Stimulated activated effector memory CD8-positive, alpha-beta T cell treated with anti-CD3 and anti-CD28 coated beads, Interleukin-12 subunit alpha, Interleukin-12 subunit beta, amount 100 ng/mL, for 72 hours (primary cell): Measurements from ENCODE around the gene TCEA2.

Source experiments
- ATAC-seq: fragments of 150-1000 bp; cut with Tn5 transposase; 2 replicates; pipeline ENCODE4 v1.10.0; 2021
- DNase-seq, 2 donors: peaks; one replicate each; pipeline ENCODE4 v3.0.0; 2021 to 2022; ENCODE audit warnings: low spot score in 2 of 2
- H3K27ac Mint-ChIP-seq: one replicate; pipeline ENCODE4 v1.8.0; 2022; ENCODE audit warnings: mild to moderate bottlenecking, mixed read lengths
- H3K36me3 Mint-ChIP-seq: one replicate; pipeline ENCODE4 v1.8.0; 2022; ENCODE audit warnings: mild to moderate bottlenecking, mixed read lengths
- H3K4me1 Mint-ChIP-seq: one replicate; pipeline ENCODE4 v1.8.0; 2022; ENCODE audit warnings: mixed read lengths
- H3K4me3 Mint-ChIP-seq: one replicate; pipeline ENCODE4 v1.8.0; 2022; ENCODE audit warnings: mild to moderate bottlenecking, mixed read lengths
- H3K9me3 Mint-ChIP-seq: one replicate; pipeline ENCODE4 v1.8.0; 2022; ENCODE audit warnings: mixed read lengths

Gene TCEA2

DNA sequence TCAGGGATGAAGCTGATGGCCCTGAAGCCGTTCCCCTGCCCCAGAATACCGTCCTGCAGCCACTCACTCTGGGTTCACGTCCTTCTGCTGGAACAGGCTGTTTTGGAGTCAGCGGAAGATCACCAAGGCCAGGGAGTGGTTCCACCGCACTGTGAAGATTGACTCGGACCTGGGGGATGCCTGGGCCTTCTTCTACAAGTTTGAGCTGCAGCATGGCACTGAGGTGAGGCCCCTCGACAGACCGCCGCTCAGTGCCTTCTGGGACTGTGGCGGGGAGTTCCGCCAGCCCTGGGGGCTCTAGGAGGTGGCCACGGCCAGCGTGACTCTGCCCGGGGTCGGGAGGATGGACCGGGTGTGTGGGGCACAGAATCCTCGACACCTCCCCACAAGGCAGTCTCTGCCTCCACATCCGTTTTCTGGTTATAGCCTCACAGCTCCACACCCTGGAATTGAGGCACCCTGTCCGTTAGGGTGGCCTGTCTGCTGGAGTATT is 31.1 kb upstream of the TCEA2 start:
- Mint-ChIP-seq H3K36me3 (peaks cover 81% of the 10 kb centered on the region), H3K4me3 (no peak overlapping the region)

DNA sequence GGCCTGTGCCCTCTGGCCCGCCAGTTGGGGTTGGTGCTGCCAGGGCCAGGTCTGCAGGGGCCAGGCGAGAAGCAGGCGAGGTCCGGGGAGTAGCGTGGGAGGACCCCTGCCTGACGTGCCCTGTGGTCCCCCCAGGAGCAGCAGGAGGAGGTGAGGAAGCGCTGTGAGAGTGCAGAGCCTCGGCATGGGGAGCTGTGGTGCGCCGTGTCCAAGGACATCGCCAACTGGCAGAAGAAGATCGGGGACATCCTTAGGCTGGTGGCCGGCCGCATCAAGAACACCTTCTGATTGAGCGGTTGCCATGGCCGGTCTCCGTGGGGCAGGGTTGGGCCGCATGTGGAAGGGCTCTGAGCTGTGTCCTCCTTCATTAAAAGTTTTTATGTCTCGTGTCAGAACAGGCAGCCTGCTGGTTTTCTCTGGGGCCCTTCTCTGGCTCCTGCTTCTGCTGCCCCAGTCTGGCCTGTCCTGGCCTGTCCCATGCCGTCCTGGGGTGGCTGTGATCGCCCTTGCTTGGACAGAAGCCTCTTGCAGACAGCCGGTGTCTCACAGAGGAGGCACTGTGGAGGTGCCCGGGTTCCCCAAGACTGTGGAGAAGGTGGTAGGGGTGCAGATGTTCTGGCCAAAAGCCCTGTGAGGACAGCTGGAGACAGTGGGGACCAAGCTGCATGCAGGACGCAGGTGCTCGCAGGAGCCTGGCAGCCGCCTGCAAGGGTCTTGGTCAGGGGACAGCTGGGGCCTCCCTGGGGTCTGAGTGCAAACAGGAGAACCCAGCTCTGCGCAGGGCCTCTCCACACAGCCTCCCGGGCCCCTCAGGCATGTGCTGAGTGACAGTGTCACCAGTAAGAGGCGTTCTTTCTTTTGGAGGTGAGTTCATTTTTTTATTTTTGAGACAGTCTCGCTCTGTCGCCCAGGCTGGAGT is 30.0 kb upstream of the TCEA2 start:
- Mint-ChIP-seq H3K4me1 (peaks cover 48% of the 10 kb centered on the region), H3K36me3 (peaks cover 75% of the 10 kb centered on the region), H3K4me3 (no peak overlapping the region), H3K27ac (peak overlapping the region; percentile 94), H3K9me3 (no peaks in the 10 kb centered on the region)
- DNase-seq (no peak), ATAC-seq (no peak)

More for the DNA sequence above, 31.1 kb upstream of the TCEA2 start:
- no peak overlapping the region for H3K27ac Mint-ChIP-seq
- no peaks in the 10 kb centered on the region for H3K9me3 Mint-ChIP-seq
- ATAC-seq (no peak), DNase-seq (no peak)
- peaks cover 39% of the 10 kb centered on the region for H3K4me1 Mint-ChIP-seq

GRCh38 chr20:64033981-64034493 is 29.0 kb upstream of the TCEA2 start:
- Mint-ChIP-seq H3K9me3 (no peaks in the 10 kb centered on the region), H3K4me1 (peaks cover 48% of the 10 kb centered on the region), H3K36me3 (peaks cover 64% of the 10 kb centered on the region), H3K27ac (peak overlapping the region; percentile 94), H3K4me3 (peak overlapping the region; percentile 67)
- no peak for ATAC-seq
- DNase-seq = no peak

DNA sequence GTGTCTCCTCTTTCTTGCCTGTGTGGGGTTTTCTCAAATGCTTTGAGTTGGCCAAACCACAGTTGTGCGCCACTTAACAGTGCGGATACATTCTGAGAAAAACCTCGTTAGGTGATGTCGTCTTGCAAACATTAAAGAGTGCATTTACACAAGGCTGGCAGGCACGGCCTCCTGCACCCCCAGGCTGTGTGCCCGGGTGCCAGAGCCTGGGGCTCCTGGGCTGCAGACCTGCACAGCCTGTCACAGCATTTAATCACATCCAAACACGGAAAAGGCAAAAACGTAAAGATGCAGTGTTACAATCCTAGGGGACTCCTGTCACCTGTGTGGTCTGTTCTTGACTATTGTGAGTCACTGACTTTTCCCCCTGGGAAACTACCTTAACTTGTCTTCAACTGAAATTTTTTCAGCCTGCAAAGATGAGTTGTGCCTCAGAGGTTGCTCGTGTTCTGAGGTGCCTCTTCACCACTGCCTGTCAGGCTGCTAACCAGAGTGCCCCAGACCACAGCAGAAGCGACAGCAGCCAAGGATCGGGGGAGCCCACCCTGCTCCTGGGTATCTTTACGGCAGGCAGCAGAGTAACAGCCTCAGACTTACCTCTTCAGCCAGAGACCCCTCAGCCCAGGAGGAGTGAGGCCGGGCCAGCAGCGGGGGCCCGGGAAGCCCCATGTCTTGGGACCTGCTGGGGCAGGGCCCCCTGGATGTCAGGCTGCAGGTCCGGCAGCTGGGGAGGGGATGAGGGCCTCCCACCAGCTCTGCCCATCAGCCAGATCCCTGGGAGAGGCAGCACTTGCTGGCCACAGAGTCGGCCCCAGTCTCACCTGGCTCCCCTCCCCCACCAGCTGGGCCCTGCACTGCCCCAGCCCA is 27.7 kb upstream of the TCEA2 start:
- Mint-ChIP-seq H3K36me3 (peaks cover 52% of the 10 kb centered on the region), H3K4me3 (peak overlapping the region; percentile 67), H3K27ac (peak overlapping the region; percentile 94), H3K4me1 (peaks cover 48% of the 10 kb centered on the region), H3K9me3 (no peaks in the 10 kb centered on the region)
- peak; percentile 73 for ATAC-seq
- DNase-seq = peak in 1 of 2 donors; percentile 85

GRCh38 chr20:64035933-64036345 is 27.1 kb upstream of the TCEA2 start, which contains the start of gene C20orf204:
TSS of gene C20orf204 (plus strand) at chr20:64036182. CDS start at chr20:64036324, 142 bp downstream.
- peaks cover 48% of the 10 kb centered on the region for H3K4me1 Mint-ChIP-seq
- peak within 1 kb of the TSS; percentile 94 for H3K27ac Mint-ChIP-seq
- no peaks in the 10 kb centered on the region for H3K9me3 Mint-ChIP-seq
- peak within 1 kb of the TSS; percentile 67 for H3K4me3 Mint-ChIP-seq
- peaks cover 45% of the 10 kb centered on the region for H3K36me3 Mint-ChIP-seq
- ATAC-seq = no peak
- no peak for DNase-seq

GRCh38 chr20:64036346-64037198 is 26.4 kb upstream of the TCEA2 start:
- no peaks in the 10 kb centered on the region for H3K9me3 Mint-ChIP-seq
- ATAC-seq (no peak), DNase-seq (no peak)
- H3K27ac Mint-ChIP-seq = peak overlapping the region; percentile 94
- peaks cover 48% of the 10 kb centered on the region for H3K4me1 Mint-ChIP-seq
- H3K36me3 Mint-ChIP-seq = peaks cover 39% of the 10 kb centered on the region
- peak overlapping the region; percentile 67 for H3K4me3 Mint-ChIP-seq

DNA sequence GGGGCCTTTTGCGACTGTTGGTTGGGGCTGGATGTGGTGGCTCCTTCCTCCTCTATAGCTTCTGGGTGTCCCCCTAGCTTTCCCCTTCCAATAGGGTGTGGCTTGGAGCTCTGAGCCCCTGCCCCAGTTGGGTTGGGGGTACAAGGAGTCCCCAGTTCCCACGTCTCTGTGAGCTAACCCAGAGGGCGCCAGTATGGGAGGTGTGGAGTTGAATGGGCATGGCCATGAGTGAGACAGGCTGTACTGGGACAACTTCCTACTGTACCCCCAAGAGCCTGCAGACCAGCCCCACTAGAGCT is 25.9 kb upstream of the TCEA2 start:
- peaks cover 48% of the 10 kb centered on the region for H3K4me1 Mint-ChIP-seq
- DNase-seq = no peak
- peak overlapping the region; percentile 67 for H3K4me3 Mint-ChIP-seq
- peak overlapping the region; percentile 94 for H3K27ac Mint-ChIP-seq
- H3K9me3 Mint-ChIP-seq = no peaks in the 10 kb centered on the region
- ATAC-seq = no peak
- H3K36me3 Mint-ChIP-seq = peaks cover 33% of the 10 kb centered on the region

GRCh38 chr20:64037498-64038213 is 25.3 kb upstream of the TCEA2 start:
- Mint-ChIP-seq H3K4me1 (peaks cover 44% of the 10 kb centered on the region), H3K27ac (peak overlapping the region; percentile 94), H3K4me3 (peak overlapping the region; percentile 67), H3K9me3 (no peaks in the 10 kb centered on the region), H3K36me3 (peaks cover 28% of the 10 kb centered on the region)
- ATAC-seq = no peak
- no peak for DNase-seq

GRCh38 chr20:64038224-64038564 is 24.8 kb upstream of the TCEA2 start:
- peaks cover 42% of the 10 kb centered on the region for H3K4me1 Mint-ChIP-seq
- DNase-seq (no peak), ATAC-seq (peak; percentile 36)
- peaks cover 23% of the 10 kb centered on the region for H3K36me3 Mint-ChIP-seq
- H3K27ac Mint-ChIP-seq = no peak overlapping the region
- H3K9me3 Mint-ChIP-seq = no peaks in the 10 kb centered on the region
- peak overlapping the region; percentile 67 for H3K4me3 Mint-ChIP-seq

GRCh38 chr20:64038565-64039292 is 24.3 kb upstream of the TCEA2 start:
- no peak overlapping the region for H3K27ac Mint-ChIP-seq
- ATAC-seq = peak; percentile 74
- H3K4me3 Mint-ChIP-seq = peak overlapping the region; percentile 67
- DNase-seq = peak; percentile 75 to 88
- peaks cover 17% of the 10 kb centered on the region for H3K36me3 Mint-ChIP-seq
- no peaks in the 10 kb centered on the region for H3K9me3 Mint-ChIP-seq
- H3K4me1 Mint-ChIP-seq = peaks cover 39% of the 10 kb centered on the region

- Mint-ChIP-seq H3K9me3 (no peaks in the 10 kb centered on the region), H3K4me3 (peak overlapping the region; percentile 67), H3K27ac (peak overlapping the region; percentile 67), H3K36me3 (peaks cover 12% of the 10 kb centered on the region), H3K4me1 (peaks cover 31% of the 10 kb centered on the region)
- ATAC-seq (no peak), DNase-seq (no peak)
Observed at GRCh38 chr20:64039293-64040160, 23.5 kb upstream of the TCEA2 start.

- H3K4me3 Mint-ChIP-seq = peak overlapping the region; percentile 71
- no peak for DNase-seq
Observed at GRCh38 chr20:64040231-64041039, 22.6 kb upstream of the TCEA2 start.

More at GRCh38 chr20:64040231-64041039, 22.6 kb upstream of the TCEA2 start:
- peak overlapping the region; percentile 67 for H3K27ac Mint-ChIP-seq
- H3K4me1 Mint-ChIP-seq = peaks cover 22% of the 10 kb centered on the region
- no peak for ATAC-seq
- no peaks in the 10 kb centered on the region for H3K9me3 Mint-ChIP-seq
- H3K36me3 Mint-ChIP-seq = peaks cover 5% of the 10 kb centered on the region
